PFSK-1 (cell line): ENCODE results near the gene FAM53B.

ENCODE experiments used
- FOXP2 ChIP-seq: optimal IDR thresholded peaks from 2 replicates; pipeline ENCODE3; 2011; ENCODE audit warnings: borderline replicate concordance, control low read depth, inconsistent platforms; ENCODE audit not compliant: insufficient read depth; ENCODE audit errors: extremely low read length, extremely low read depth
- POLR2AphosphoS5 ChIP-seq: IDR thresholded peaks from 2 replicates; pipeline ENCODE4 v1.6.1; 2012; ENCODE audit warnings: low read depth, mild to moderate bottlenecking, control low read depth, low read length, moderate library complexity
- REST ChIP-seq, 2 experiments: IDR thresholded peaks; 2 replicates each; pipeline versions ENCODE4 v1.6.1 to v1.8.0; 2011 to 2012; ENCODE audit warnings: low read depth in 2 of 2, low read length in 2 of 2, control low read depth in 1 of 2, inconsistent platforms in 1 of 2, mild to moderate bottlenecking in 1 of 2, moderate library complexity in 1 of 2; ENCODE audit not compliant: insufficient read depth in 1 of 2
- SIN3A ChIP-seq: IDR thresholded peaks from 2 replicates; pipeline ENCODE4 v1.6.1; 2012; ENCODE audit warnings: mild to moderate bottlenecking, low read length, moderate library complexity, borderline replicate concordance; ENCODE audit not compliant: insufficient read depth
- TAF1 ChIP-seq: IDR thresholded peaks from 2 replicates; pipeline ENCODE4 v1.6.1; 2012; ENCODE audit warnings: low read length, control low read depth, borderline replicate concordance; ENCODE audit not compliant: insufficient read depth

FAM53B gene

GRCh38 chr10:124754227-124754626, 10.0 kb upstream of the FAM53B start:
- no peak for TF ChIP-seq TAF1
- no peak for TF ChIP-seq FOXP2
- no peak for TF ChIP-seq SIN3A
- no peak for TF ChIP-seq POLR2AphosphoS5

- TF ChIP-seq TAF1, result no peak
- TF ChIP-seq POLR2AphosphoS5, result no peak
- no peak for TF ChIP-seq SIN3A
- TF ChIP-seq REST (IDR thresholded peaks at IDR 0.05; ENCODE audit: insufficient read depth in 1 of 2, low read depth in 2 of 2, low read length in 2 of 2), result no peak
- no peak for TF ChIP-seq FOXP2
Measured at GRCh38 chr10:124748953-124749645, 4.9 kb upstream of the FAM53B start.

- TF ChIP-seq POLR2AphosphoS5 (no peak), FOXP2 (no peak), TAF1 (no peak), REST (IDR thresholded peaks at IDR 0.05; ENCODE audit: insufficient read depth in 1 of 2, low read depth in 2 of 2, low read length in 2 of 2) (peak; percentile 51 to 78; a peak in 3 of 4 replicates), SIN3A (no peak)
Measured at GRCh38 chr10:124748166-124748565, 4.0 kb upstream of the FAM53B start.

GRCh38 chr10:124747745-124748144, 3.6 kb upstream of the FAM53B start:
- no peak for TF ChIP-seq TAF1
- no peak for TF ChIP-seq POLR2AphosphoS5
- no peak for TF ChIP-seq FOXP2
- TF ChIP-seq SIN3A, result no peak
- TF ChIP-seq REST (IDR thresholded peaks at IDR 0.05; ENCODE audit: insufficient read depth in 1 of 2, low read depth in 2 of 2, low read length in 2 of 2), result no peak

GRCh38 chr10:124746992-124747391, 2.8 kb upstream of the FAM53B start:
- TF ChIP-seq TAF1 (no peak), FOXP2 (no peak), POLR2AphosphoS5 (no peak)

GRCh38 chr10:124745673-124746072, 1.5 kb upstream of the FAM53B start:
- no peak for TF ChIP-seq FOXP2
- no peak for TF ChIP-seq SIN3A
- TF ChIP-seq TAF1, result no peak
- no peak for TF ChIP-seq POLR2AphosphoS5
- no peak for TF ChIP-seq REST (IDR thresholded peaks at IDR 0.05; ENCODE audit: insufficient read depth in 1 of 2, low read depth in 2 of 2, low read length in 2 of 2)
